ENCODE results near the gene FLOT1. TPM values are rescaled to one million over a fixed set of nuclear protein-coding genes. Genes with fewer than 3 reads are reported as not detected.

Gene FLOT1
- polyA plus RNA-seq (ENCODE audit: insufficient read length), result 120 TPM

DNA sequence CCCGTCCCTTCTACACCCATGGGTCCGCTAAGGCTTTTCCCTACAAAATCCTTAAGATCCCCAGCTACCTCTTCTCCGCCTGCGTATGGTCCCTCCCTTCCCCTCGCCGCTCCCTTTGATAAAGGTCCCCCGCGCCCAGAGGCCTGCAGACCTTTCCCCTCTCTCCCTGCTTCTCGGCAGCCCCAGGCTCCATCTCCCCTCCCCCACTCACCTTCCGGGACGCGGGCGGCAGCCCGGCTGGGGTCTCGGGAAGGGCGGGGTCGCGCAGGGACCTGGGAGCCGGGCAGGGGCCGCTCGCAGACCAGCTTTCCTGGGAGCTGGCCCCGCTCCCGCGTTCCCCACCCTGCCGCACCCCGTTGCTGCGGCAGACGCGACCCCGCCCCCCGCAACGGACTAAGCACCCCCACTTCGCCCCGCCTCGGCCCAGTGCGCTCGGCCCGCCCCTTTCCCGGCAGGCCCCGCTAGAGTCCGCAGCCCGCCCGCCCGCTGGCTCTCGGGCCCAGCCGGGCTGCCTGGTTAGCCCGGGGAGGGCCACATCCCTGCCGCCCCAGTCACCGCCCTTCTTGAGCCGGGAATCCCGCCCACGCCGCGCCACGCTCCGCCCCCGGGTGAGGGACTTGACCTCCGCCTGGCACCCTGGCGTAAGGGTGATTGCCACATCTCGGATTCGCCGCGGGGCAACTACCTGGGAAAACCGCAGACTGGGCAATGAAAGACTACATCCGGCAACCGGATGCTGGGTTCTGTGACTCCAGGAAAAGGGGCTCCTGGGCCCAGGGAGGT lies at the start of gene FLOT1:
TSS of gene FLOT1 (minus strand) at position 372 of the 783 bp plus-strand sequence. CDS start 498 bp downstream, outside the sequence.
- peak; percentile 90 for DNase-seq

DNA sequence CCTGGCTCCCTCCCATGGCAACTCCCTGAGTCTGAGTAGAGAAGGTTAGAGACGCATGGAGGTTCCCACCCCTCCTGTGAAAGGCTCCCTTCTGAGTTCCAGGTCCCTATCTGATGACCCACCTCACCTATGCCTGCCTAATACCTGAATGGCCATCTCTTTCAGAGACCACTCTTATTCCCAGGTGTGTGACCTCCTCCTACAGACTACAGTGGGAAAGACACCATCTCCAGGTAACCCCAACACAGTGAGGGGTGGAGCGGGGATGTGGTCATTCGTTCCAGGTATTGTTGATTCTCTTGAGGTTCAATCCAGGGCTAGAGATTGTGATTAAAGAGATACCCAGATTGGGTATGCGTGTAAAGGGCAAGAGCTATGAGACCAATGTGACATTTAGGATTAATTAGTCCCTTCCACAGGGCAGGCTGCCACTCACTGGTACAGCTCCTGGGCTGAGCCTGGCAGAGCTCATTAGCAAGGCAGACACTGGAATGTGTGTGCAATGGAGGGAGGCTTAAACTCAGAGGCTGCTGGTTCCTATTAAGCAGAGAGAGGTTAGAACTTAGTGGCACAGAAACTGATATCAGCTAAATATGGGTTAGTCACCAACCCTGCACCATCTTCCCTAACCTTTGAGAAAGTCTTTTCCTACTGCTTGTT lies 48.4 kb upstream of the FLOT1 start:
- DNase-seq, result no peak

DNA sequence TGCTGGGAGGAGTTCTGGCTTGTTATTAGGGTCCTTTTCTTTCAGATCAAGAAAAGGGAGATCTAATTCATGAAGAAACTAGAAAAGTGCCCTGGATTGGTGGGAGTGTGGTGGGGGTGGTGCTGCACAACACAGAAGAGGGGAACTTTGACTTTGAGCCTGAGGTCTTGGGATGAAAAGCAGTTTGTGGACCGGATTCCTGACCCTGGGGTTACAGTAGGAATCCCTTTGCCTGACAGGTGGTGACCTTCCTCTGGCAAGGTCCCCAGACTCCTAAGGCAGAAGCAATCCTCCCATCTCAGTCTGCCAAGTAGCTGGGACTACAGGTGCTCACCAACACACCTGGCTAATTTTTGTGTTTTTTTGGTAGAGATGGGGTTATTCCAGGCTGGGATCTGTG lies 47.1 kb upstream of the FLOT1 start:
- no peak for DNase-seq

DNA sequence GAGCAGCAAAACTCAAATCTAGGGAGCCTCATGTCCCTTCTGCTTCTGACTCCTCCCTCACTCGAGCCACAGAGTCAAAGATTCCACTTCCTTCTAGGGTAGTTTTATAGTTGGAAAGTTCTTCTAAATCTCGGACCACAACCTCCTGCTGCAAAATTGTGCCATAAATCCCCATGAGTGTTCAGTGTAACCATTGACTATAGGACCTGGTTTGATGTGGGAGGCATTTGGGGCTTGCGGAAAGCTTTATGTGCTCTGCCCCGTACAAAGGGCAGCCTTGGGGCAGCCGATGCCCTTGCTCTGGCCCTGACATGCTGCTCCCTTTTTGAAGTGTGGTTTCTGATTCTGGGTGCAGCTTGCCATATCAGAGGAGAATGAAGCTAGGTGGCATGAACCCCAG lies 45.5 kb upstream of the FLOT1 start:
- no peak for DNase-seq

DNA sequence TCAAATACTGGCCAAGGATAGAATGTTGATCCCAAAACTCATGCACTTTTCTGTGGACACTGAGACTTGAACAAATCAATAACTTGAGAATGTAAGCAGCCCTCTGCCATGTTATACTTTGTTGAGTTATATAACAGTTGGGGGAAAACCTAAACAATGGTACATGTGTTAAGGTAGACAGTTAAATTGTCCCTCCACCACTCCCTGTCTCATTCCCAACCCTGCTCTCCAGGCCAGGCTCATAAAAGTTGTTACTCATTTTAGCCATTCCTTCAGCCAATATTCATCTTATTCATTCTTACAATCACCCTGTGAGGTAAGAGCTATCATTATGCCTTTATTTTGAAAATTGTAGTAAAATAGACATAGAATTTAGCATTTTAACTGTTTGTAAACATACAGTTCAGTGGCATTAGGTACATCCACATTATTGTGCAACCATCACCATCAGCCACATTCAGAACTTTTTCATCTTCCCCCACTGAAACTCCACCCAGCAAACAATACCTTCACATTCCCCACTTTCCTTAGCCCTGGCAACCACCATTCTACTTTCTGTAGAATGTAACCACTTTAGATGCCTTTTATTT lies 40.0 kb upstream of the FLOT1 start:
- DNase-seq, result peak; percentile 60

GRCh38 chr6:30781743-30782424 lies 39.4 kb upstream of the FLOT1 start:
- peak; percentile 97 for DNase-seq

- no peak for DNase-seq
Measured at GRCh38 chr6:30781395-30781742, 38.9 kb upstream of the FLOT1 start.

- no peak for DNase-seq
Measured at GRCh38 chr6:30780642-30780920, 38.1 kb upstream of the FLOT1 start.

DNA sequence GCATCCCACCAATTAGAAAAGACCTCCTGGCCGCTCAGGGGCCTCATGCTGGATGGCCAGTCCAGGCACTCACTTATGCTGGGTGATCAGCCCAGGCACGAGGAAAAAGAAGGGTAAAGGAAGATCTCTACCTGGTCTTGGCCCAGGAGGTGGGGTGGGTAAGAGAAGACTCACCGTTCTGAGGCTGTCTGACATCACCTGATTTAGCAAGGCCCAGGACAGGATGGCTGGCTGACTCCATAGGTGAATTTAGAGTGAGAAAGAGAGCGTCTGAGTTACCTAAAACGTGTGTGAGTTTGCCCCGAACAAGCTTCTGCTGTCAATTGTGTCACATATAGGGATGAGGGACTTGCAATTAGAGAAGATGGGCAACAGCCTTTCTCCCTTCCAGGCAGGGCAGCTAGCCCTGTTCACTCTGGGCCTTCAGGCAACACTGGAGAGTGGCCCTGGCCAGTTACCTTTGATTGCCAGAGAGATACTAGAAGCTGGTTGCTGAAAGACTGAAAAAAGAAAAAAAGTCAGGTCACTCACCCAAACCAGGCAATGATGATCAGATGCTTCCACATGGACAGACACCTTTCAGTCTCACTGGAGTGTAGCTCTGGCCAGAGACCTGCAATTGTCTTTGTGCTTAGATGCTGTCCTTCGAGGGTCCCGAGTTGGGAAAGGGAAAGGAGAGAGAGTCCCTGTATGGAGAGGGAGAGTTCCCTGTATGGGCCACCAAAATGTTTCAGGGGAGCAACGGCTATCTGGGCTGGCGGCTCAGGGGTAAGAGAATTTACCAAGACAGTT lies 37.6 kb upstream of the FLOT1 start:
- no peak for DNase-seq

DNA sequence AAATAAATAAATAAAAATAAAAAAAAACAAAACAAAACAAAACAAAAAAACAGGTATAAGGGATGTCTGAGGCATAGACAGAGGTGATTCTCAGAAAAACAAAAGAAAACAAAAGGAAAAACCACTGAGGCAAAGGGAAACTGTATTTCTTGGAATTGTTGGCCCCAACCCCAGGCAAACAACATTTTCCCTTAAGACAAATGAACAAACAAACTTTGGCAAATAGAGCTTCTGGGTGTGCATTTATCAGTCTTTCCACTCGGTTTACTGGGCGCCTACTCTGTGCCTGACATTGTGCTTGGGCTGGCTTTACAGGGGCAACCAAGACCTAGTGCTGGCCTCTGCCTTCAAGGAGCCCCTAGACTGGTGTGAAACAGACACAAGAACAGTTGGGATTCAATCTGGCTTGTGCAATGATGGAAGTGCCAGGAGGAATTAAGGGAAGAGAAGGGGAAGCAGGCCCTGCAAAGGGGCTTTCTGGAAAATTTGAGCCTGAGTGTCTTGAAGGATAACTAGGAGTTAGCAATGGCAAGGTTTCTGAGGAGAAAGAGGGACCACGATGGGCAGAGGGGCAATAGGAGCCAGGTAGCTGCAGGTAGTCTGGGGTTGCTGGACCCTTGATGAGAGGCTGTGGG lies 35.6 kb upstream of the FLOT1 start:
- no peak for DNase-seq

GRCh38 chr6:30777155-30777485 lies 34.6 kb upstream of the FLOT1 start:
- DNase-seq, result no peak

GRCh38 chr6:30776390-30777154 lies 34.1 kb upstream of the FLOT1 start:
- DNase-seq, result no peak

DNA sequence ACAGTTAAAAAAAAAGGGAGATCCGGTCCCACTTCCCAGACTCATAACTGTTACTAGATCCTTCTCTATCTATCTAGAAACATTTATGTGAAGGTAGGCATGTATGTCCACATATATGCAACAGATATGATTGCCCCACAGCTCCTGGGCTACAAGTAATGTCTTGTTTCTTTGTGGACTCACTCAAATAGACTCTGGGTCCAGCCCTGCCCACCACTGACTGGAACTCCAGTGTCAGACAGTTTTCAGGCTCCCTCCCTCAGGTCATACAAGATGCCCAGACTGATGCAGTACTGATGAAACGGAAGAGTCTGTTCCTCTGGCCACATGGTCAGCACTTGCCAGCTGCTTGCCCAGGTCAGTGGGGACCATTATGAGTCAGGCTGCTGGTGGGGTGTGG lies 32.6 kb upstream of the FLOT1 start:
- DNase-seq, result no peak

DNA sequence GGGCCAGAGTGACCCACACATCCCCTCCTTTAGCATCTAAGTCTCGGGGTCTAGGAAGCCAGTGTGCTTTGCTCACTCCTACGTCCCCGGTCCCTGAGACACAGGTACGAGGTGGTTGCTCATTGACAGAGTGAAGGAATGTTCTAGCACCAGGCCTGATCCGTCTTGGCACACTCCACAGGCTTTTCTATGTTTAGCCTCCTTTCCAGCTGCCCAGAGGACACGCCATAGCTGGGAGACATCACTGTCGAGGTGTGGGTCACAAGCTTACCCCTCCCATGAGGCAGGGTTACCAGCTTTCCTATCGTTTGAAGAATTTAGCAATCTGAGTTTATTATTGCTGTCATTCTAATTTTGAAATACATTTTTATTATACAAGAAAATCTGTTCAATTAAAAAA lies 32.2 kb upstream of the FLOT1 start:
- no peak for DNase-seq

- DNase-seq, result no peak
Measured at GRCh38 chr6:30770592-30770991, 28.1 kb upstream of the FLOT1 start.

GRCh38 chr6:30769853-30770524 lies 27.5 kb upstream of the FLOT1 start:
- no peak for DNase-seq

DNA sequence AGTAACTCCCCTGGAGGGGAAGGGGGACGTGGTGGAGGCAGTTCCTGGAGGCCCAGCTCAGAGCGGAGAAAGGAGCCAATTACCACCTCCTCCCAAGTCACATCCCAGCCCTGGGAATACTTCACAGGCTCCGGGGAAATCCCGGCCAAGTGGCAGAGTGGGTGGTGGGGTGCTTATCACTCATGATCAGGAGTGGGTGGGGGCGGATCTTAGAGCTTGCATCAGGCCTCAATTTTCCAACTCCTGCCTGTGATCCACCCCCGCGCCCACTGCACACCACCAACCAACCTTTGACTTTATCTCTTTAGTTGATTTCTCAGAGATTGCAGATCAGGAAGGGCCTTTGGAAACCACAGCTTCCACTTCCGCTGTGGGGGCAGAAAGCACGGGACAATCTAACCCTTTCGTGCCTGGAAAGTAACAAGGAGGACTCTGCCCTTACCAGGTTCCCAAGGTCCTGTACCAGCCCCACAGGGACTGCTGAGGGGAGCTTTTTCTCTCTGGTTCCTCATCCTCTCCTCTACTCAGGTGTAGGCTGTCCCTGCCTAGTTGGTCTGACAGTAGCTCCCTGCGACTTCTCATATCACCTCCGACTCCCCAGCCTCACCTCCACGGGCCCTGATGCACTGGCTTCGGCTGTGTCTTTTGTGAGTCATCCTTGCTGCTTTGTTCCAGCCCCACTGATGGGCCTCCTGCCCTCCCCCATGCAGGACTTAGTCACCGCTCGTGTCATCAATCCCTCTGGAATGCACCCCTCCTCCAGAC lies 26.8 kb upstream of the FLOT1 start:
- peak; percentile 41 for DNase-seq

- DNase-seq, result no peak
Measured at GRCh38 chr6:30768634-30769087, 26.2 kb upstream of the FLOT1 start.

DNA sequence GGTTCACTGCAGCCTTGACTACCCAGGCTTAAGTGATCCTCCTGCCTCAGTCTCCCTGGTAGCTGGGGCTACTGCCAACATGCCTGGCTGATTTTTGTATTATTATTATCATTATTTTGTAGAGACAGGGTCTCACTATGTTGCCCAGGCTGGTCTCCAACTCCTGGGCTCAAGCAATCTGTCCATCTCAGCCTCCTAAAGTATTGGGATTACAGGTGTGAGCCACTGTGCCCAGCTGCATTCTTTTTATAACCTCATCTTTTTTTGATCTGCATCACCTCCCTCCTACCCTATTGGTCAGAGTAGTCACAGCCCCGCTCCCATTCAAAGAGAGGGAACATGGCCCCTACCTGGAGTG lies 25.4 kb upstream of the FLOT1 start:
- no peak for DNase-seq

All from hindlimb muscle (tissue), 1 donor.